ENCODE measurements around the gene TTLL13. TPM values are rescaled to one million over a fixed set of nuclear protein-coding genes. Genes with fewer than 3 reads are reported as not detected.

Gene TTLL13
- polyA plus RNA-seq, 1 of the 3 experiments (the other 2 are of a cell fraction): 0.03 TPM

GRCh38 chr15:90228960-90229359 lies 20.4 kb upstream of the TTLL13 start (continued):
- no peak for TF ChIP-seq ZBTB33 (IDR thresholded peaks at IDR 0.05; ENCODE audit: borderline replicate concordance, low read depth)
- no peak for TF ChIP-seq ELF1 (IDR thresholded peaks at IDR 0.05)
- no peak for TF ChIP-seq RXRA (IDR thresholded peaks at IDR 0.05; ENCODE audit: borderline replicate concordance, low read depth)
- no peak for TF ChIP-seq GATA2 (CRISPR knock-in tag; IDR thresholded peaks at IDR 0.05)
- no peak for TF ChIP-seq MAX (IDR thresholded peaks at IDR 0.05; ENCODE audit: low read depth)
- TF ChIP-seq NRF1 (IDR thresholded peaks at IDR 0.05; ENCODE audit: low read depth, low read length): no peak
- TF ChIP-seq YY1 (IDR thresholded peaks at IDR 0.05; ENCODE audit: low read depth): no peak
- TF ChIP-seq, protein P1, sequence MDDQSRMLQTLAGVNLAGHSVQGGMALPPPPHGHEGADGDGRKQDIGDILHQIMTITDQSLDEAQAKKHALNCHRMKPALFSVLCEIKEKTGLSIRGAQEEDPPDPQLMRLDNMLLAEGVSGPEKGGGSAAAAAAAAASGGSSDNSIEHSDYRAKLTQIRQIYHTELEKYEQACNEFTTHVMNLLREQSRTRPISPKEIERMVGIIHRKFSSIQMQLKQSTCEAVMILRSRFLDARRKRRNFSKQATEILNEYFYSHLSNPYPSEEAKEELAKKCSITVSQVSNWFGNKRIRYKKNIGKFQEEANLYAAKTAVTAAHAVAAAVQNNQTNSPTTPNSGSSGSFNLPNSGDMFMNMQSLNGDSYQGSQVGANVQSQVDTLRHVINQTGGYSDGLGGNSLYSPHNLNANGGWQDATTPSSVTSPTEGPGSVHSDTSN (IDR thresholded peaks at IDR 0.05): no peak

DNA sequence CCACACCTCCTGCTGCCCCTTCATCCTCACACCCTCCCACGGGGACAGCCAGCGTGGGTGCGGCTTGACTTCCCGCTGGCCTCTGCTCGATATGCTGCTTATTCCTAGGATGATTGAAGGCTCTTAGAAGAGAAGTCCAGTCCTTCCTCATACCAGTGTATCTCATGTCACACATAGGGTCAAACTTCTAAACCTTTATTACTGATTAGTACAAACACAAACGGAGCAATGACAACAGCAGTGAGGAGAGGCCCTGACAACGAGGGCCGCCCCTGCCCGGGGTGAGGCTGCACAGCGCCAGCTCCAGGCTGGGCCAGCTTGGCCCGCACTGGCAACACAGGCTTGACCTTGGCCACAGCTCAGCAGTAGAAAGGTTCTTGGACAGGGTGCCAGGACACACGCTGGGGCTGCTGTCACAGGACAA lies 19.3 kb upstream of the TTLL13 start:
- CTCF ChIA-PET: interaction anchor here (0.7 to 5.4 kb wide), 2 partner anchors 9 to 19 kb away, joined by 3 to 35 read pairs; partner anchors contain the start of gene TTLL13
- Histone ChIP-seq H3K4me2 (no peak overlapping the region), H4K20me1 (ENCODE audit: insufficient read depth) (no peaks in the 10 kb centered on the region)

More for the DNA sequence above, 19.3 kb upstream of the TTLL13 start:
- H3K36me3 ChIP-seq (replicated peaks in 1 of 2; ENCODE audit: control insufficient read depth in 1 of 2, insufficient read depth in 2 of 2, low read length in 1 of 2): peaks cover 10 to 54% of the 10 kb centered on the region in 2 experiments
- H2AFZ ChIP-seq (ENCODE audit: low read depth): no peak overlapping the region
- WGBS (ENCODE audit: low lambda C conversion rate): 81% methylated on average over 9 of the region's 12 CpGs
- DNase-seq: no peak
- H3K27me3 ChIP-seq (ENCODE audit: insufficient read depth): no peaks in the 10 kb centered on the region
- no peak overlapping the region for H3K9ac ChIP-seq
- peaks cover 26% of the 10 kb centered on the region for H3K79me2 ChIP-seq (ENCODE audit: insufficient read depth)
- no peaks in the 10 kb centered on the region for H3F3A ChIP-seq (replicated peaks; ENCODE audit: insufficient read depth)
- POLR2A ChIA-PET: no interaction called here
- H3K27ac ChIP-seq (ENCODE audit: low read depth in 2 of 2, low read length in 1 of 2): no peak overlapping the region
- peaks cover 5 to 9% of the 10 kb centered on the region in 2 experiments; a peak in 2 of 4 replicates for H3K4me1 ChIP-seq (ENCODE audit: control insufficient read depth in 1 of 2, insufficient read depth in 2 of 2, low read depth in 1 of 2, low read length in 1 of 2)
- no peaks in the 10 kb centered on the region for H3K9me3 ChIP-seq
- no peak overlapping the region for H3K4me3 ChIP-seq (ENCODE audit: low read depth in 2 of 2, low read length in 1 of 2)
- no peaks in the 10 kb centered on the region for H3K9me2 ChIP-seq
- no peak for TF ChIP-seq SIN3A (IDR thresholded peaks at IDR 0.05; ENCODE audit: borderline replicate concordance, low read depth, low read length)
- TF ChIP-seq, protein P2, sequence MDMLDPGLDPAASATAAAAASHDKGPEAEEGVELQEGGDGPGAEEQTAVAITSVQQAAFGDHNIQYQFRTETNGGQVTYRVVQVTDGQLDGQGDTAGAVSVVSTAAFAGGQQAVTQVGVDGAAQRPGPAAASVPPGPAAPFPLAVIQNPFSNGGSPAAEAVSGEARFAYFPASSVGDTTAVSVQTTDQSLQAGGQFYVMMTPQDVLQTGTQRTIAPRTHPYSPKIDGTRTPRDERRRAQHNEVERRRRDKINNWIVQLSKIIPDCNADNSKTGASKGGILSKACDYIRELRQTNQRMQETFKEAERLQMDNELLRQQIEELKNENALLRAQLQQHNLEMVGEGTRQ (IDR thresholded peaks at IDR 0.05; ENCODE audit: borderline replicate concordance, low read depth, low read length): no peak
- TF ChIP-seq, protein P3, sequence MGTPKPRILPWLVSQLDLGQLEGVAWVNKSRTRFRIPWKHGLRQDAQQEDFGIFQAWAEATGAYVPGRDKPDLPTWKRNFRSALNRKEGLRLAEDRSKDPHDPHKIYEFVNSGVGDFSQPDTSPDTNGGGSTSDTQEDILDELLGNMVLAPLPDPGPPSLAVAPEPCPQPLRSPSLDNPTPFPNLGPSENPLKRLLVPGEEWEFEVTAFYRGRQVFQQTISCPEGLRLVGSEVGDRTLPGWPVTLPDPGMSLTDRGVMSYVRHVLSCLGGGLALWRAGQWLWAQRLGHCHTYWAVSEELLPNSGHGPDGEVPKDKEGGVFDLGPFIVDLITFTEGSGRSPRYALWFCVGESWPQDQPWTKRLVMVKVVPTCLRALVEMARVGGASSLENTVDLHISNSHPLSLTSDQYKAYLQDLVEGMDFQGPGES (IDR thresholded peaks at IDR 0.05; ENCODE audit: low read depth, low read length): no peak
- TF ChIP-seq FOSL2 (IDR thresholded peaks at IDR 0.05; ENCODE audit: borderline replicate concordance, low read depth): no peak
- TF ChIP-seq RXRA (IDR thresholded peaks at IDR 0.05; ENCODE audit: borderline replicate concordance, low read depth): no peak
- no peak for TF ChIP-seq EZH2phosphoT487 (IDR thresholded peaks at IDR 0.05; ENCODE audit: borderline replicate concordance, low read depth)
- TF ChIP-seq NRF1 (IDR thresholded peaks at IDR 0.05; ENCODE audit: low read depth, low read length): no peak
- TF ChIP-seq RCOR1 (IDR thresholded peaks at IDR 0.05; ENCODE audit: low read length): no peak
- no peak for TF ChIP-seq ZBTB33 (IDR thresholded peaks at IDR 0.05; ENCODE audit: borderline replicate concordance, low read depth)
- TF ChIP-seq GATA2 (CRISPR knock-in tag; IDR thresholded peaks at IDR 0.05): no peak
- no peak for TF ChIP-seq MXI1 (IDR thresholded peaks at IDR 0.05; ENCODE audit: low read depth, low read length)
- TF ChIP-seq MEF2A (IDR thresholded peaks at IDR 0.05; ENCODE audit: borderline replicate concordance, low read depth): no peak
- no peak for TF ChIP-seq NFIC (IDR thresholded peaks at IDR 0.05; ENCODE audit: borderline replicate concordance)
- no peak for TF ChIP-seq TAF1 (IDR thresholded peaks at IDR 0.05; ENCODE audit: borderline replicate concordance, low read depth, low read length)
- no peak for TF ChIP-seq YY1 (IDR thresholded peaks at IDR 0.05; ENCODE audit: low read depth)
- TF ChIP-seq, protein P4, sequence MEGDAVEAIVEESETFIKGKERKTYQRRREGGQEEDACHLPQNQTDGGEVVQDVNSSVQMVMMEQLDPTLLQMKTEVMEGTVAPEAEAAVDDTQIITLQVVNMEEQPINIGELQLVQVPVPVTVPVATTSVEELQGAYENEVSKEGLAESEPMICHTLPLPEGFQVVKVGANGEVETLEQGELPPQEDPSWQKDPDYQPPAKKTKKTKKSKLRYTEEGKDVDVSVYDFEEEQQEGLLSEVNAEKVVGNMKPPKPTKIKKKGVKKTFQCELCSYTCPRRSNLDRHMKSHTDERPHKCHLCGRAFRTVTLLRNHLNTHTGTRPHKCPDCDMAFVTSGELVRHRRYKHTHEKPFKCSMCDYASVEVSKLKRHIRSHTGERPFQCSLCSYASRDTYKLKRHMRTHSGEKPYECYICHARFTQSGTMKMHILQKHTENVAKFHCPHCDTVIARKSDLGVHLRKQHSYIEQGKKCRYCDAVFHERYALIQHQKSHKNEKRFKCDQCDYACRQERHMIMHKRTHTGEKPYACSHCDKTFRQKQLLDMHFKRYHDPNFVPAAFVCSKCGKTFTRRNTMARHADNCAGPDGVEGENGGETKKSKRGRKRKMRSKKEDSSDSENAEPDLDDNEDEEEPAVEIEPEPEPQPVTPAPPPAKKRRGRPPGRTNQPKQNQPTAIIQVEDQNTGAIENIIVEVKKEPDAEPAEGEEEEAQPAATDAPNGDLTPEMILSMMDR (IDR thresholded peaks at IDR 0.05): no peak
